ENCODE data around the gene PGLYRP1. TPM values are rescaled to one million over a fixed set of nuclear protein-coding genes. Genes with fewer than 3 reads are reported as not detected.

PGLYRP1 gene
- total RNA-seq, 4 donors from 2014 or later = not detected

GRCh38 chr19:45972947-45973540 lies 49.8 kb downstream of the PGLYRP1 start:
- TF ChIP-seq POLR2AphosphoS5 (IDR thresholded peaks at IDR 0.05) (no peak), CTCF (IDR thresholded peaks at IDR 0.05) (no peak), POLR2A (IDR thresholded peaks at IDR 0.05) (no peak), EP300 (IDR thresholded peaks at IDR 0.05) (no peak)
- Histone ChIP-seq H3K4me3 (peak overlapping the region; percentile 9 to 50), H3K36me3 (no peaks in the 10 kb centered on the region), H3K27ac (peak overlapping the region in 3 of 4 donors; percentile 57 to 70 (median 57)), H3K27me3 (peaks cover 94% of the 10 kb centered on the region), H3K9me3 (no peaks in the 10 kb centered on the region), H3K4me1 (peaks cover 0 to 20% (median 3%) of the 10 kb centered on the region in 3 donors)
- ATAC-seq = no peak
- WGBS, 2 donors (ENCODE audit: low coverage in 1 of 2) = no CpG with 5 or more reads among the region's 54 CpGs

- 23 to 26% methylated on average over 10 of the region's 18 CpGs for WGBS, 2 donors (ENCODE audit: low coverage in 1 of 2)
- Histone ChIP-seq H3K4me1 (peaks cover 0 to 20% (median 3%) of the 10 kb centered on the region in 3 donors), H3K36me3 (no peaks in the 10 kb centered on the region), H3K9me3 (no peaks in the 10 kb centered on the region), H3K27ac (peak overlapping the region in 3 of 4 donors; percentile 57 to 70 (median 57)), H3K4me3 (peak overlapping the region; percentile 9 to 50), H3K27me3 (peaks cover 97% of the 10 kb centered on the region)
- ATAC-seq = no peak
- TF ChIP-seq POLR2A (IDR thresholded peaks at IDR 0.05) (no peak), EP300 (IDR thresholded peaks at IDR 0.05) (no peak), CTCF (IDR thresholded peaks at IDR 0.05) (no peak), POLR2AphosphoS5 (IDR thresholded peaks at IDR 0.05) (no peak)
These were observed 50.5 kb downstream of the PGLYRP1 start for GRCh38 chr19:45972081-45972946.

- ATAC-seq = no peak
- Histone ChIP-seq H3K9me3 (no peaks in the 10 kb centered on the region), H3K4me1 (peaks cover 0 to 20% (median 3%) of the 10 kb centered on the region in 3 donors), H3K36me3 (no peaks in the 10 kb centered on the region), H3K27me3 (peaks cover 97% of the 10 kb centered on the region), H3K4me3 (peak overlapping the region in 1 of 2 donors; percentile 50), H3K27ac (peak overlapping the region in 3 of 4 donors; percentile 17 to 49 (median 19))
- TF ChIP-seq EP300 (IDR thresholded peaks at IDR 0.05) (no peak), CTCF (IDR thresholded peaks at IDR 0.05) (no peak), POLR2AphosphoS5 (IDR thresholded peaks at IDR 0.05) (no peak), POLR2A (IDR thresholded peaks at IDR 0.05) (no peak)
- 7% methylated on average over 11 of the region's 11 CpGs; no CpG with 5 or more reads in 1 of the 2 donors for WGBS, 2 donors (ENCODE audit: low coverage in 1 of 2)
These were observed 51.5 kb downstream of the PGLYRP1 start for GRCh38 chr19:45971260-45971902.

- no peaks in the 10 kb centered on the region for H3K36me3 ChIP-seq
- TF ChIP-seq POLR2AphosphoS5 (IDR thresholded peaks at IDR 0.05) (no peak), POLR2A (IDR thresholded peaks at IDR 0.05) (no peak), CTCF (IDR thresholded peaks at IDR 0.05) (no peak), EP300 (IDR thresholded peaks at IDR 0.05) (no peak)
- H3K27me3 ChIP-seq = peaks cover 97% of the 10 kb centered on the region
- 53 to 62% methylated on average over 3 to 5 of the region's 5 CpGs for WGBS, 2 donors (ENCODE audit: low coverage in 1 of 2)
- H3K27ac ChIP-seq = no peak overlapping the region
- ATAC-seq = no peak
- H3K9me3 ChIP-seq = no peaks in the 10 kb centered on the region
- peaks cover 0 to 20% (median 3%) of the 10 kb centered on the region in 3 donors for H3K4me1 ChIP-seq
- no peak overlapping the region for H3K4me3 ChIP-seq
These were observed 53.2 kb downstream of the PGLYRP1 start for GRCh38 chr19:45969676-45970075.

Small RNAs within 50 kb of the gene (small RNA-seq; reads per million reads assigned to genes)
- 58.6 to 105 (median 78.8) reads per million in 4 donors for gene MIR769

Other genes starting within 250 kb of the PGLYRP1 start
- gene DMPK, start 240.6 kb downstream of the PGLYRP1 start, total RNA-seq = 100 to 1,000 TPM; 223 to 464 (median 330) TPM
- 10 to 100 TPM; 41.5 to 75.5 (median 59.4) TPM for gene DMWD, start 230.2 kb downstream of the PGLYRP1 start, total RNA-seq
- under 1 TPM in 1 of 4 donors, not detected in 3; 0.23 TPM for gene RSPH6A, start 207.7 kb downstream of the PGLYRP1 start, total RNA-seq
- gene SYMPK, start 159.9 kb downstream of the PGLYRP1 start, total RNA-seq = 10 to 100 TPM; 25.5 to 35.6 (median 30.8) TPM
- under 1 TPM in 1 of 4 donors, not detected in 3; 0.42 TPM for gene FOXA3, start 158.7 kb downstream of the PGLYRP1 start, total RNA-seq
- gene IRF2BP1, start 136.9 kb downstream of the PGLYRP1 start, total RNA-seq = 10 to 100 TPM; 25.2 to 53.3 (median 36.2) TPM
- gene MYPOP, start 120.4 kb downstream of the PGLYRP1 start, total RNA-seq = 1 to 10 TPM; 1.3 to 4.6 (median 2.8) TPM
- gene NANOS2, start 108.3 kb downstream of the PGLYRP1 start, total RNA-seq = not detected
- gene NOVA2, start 49.2 kb downstream of the PGLYRP1 start, total RNA-seq = 1 to 10 TPM in 3 of 4 donors, under 1 TPM in 1; 0.67 to 5.1 (median 3.0) TPM
- 1 to 10 TPM; 4.2 to 9.4 (median 6.4) TPM for gene CCDC61, start 27.6 kb downstream of the PGLYRP1 start, total RNA-seq
- gene IGFL4, start 17.9 kb upstream of the PGLYRP1 start, total RNA-seq = not detected
- gene IGFL3, start 101.6 kb upstream of the PGLYRP1 start, total RNA-seq = not detected
- gene IGFL2, start 125.2 kb upstream of the PGLYRP1 start, total RNA-seq = not detected
- 1 to 10 TPM in 1 of 4 donors, not detected in 3; 1.2 TPM for gene IGFL1, start 206.7 kb upstream of the PGLYRP1 start, total RNA-seq